Activated CD8-positive, alpha-beta memory T cell treated with anti-CD3 and anti-CD28 coated beads, Interleukin-2, amount 50 U/mL, for 48 hours (primary cell): ENCODE results near the gene NSMCE1.
A peak's percentile ranks its signal among the peaks of the same experiment; 100 is the strongest.
"Not testable (repeated sequence)": the region's sequence is repeated elsewhere in the genome, so short reads cannot be mapped to it uniquely, and the experiment has no call there.

Experiments
- DNase-seq: peaks from one replicate; pipeline ENCODE4 v3.0.0-alpha.2; 2020

NSMCE1 gene

GRCh38 chr16:27211026-27211425 lies 57.5 kb downstream of the NSMCE1 start:
- no peak for DNase-seq

- DNase-seq = no peak
Observed at GRCh38 chr16:27210174-27210573, 58.4 kb downstream of the NSMCE1 start.

DNA sequence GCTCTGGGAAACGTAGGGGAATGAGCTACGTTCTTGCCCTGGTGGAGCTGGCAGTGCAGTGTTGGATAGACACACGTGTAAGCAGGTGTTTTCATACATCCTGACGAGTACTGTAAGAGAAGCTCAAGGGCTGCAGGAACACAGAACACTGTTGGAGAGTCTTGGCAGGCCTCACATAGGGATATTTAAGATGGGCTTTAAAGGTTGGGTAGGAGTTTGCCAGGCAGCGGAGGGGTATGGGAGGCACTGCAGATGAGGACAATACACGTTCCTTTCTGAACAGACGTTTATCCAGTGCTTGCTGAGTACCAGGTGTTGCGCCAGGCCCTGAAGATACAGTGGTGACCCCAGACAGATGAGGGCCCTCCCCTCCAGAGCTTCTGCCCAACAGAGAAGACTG lies 59.0 kb downstream of the NSMCE1 start:
- DNase-seq = no peak

DNA sequence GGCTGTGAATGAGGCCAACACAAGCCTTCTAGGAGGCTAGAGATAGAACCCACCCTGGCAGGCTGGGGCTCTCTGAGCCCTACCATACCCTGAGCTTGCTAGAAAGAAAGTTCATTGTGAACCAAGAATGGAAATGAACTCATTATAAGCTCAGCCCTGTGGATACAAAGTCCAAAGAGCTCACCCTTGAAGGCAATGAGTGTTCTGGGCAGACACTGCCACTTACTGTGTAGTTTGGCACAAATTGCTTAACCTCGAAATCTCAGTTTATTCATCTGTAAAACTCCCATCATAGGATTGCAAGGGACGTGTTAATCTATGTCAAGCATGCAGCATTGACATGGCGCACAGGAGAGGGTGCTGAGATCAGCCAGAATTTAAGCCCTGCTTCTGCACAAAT lies 59.8 kb downstream of the NSMCE1 start:
- DNase-seq = no peak

DNA sequence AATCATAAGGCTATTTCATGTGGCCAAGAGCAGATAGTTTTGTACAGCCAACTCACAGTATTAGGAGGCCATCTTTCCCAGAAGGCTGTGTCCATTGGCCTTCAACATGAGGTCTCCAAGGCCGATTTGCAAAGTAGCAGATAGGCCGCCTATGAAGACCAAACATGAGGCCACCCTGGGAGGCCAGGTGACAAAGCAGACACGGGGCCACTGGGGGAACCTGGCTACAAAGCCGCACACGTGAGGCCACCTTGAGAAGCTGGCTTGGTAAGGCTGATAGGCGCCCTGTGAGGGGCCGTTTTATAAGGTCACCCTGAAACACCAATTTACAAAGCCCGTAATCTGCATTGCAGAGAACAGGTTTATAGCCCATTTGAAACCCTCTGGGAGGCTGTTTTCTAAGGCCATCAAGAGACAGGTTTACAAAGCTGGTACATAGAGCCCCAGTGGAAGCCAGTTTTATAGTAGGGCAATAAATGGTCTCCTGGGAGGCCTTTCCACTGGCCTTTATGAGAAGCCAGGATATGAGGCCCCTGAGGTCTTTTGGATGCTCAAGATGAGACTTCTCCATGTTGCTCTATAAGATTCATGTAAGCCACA lies 60.4 kb downstream of the NSMCE1 start:
- DNase-seq = no peak

DNA sequence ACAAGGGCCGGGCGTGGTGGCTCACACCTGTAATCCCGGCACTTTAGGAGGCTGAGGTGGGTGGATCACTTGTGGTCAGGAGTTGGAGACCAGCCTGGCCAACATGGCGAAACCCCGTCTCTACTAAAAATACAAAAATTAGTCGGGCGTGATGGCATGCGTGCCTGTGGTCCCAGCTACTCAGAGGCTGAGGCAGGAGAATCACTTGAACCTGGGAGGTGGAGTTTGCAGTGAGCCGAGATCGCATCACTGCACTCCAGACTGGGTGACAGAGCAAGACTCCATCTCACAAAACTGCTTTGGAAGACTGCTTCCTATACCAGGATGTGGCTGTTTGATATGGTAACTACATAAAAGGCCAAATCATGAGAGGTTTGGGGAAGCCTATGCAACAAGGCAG lies 61.5 kb downstream of the NSMCE1 start:
- DNase-seq = not testable (repeated sequence)

- no peak for DNase-seq
Observed at GRCh38 chr16:27205423-27206065, 63.0 kb downstream of the NSMCE1 start.

DNA sequence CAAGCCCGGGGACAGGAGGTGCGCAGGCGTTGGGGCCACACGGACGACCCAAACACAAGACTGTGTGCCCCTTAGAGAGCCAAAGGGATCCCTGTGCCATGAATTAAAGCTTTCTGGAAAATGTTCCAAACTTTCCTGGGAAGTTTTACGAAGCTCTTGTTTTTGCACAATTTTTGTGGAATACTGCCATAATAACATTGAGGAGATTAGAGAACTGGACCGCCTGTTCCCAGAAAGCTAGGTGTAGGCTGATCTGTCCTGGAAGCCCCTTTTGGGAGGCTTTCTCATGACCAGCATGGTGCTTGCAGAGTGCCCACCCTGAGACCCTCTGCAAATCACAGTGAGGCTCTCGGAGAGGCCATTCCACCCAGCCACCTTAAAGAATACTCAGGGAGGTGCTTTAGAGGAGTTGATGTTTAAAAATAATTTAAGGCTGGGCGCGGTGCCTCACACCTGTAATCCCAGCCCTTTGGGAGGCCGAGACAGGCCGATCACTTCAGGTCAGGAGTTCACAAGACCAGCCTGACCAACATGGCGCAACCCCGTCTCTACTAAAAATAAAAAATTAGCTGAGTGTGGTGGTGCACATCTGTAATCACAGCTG lies 64.2 kb downstream of the NSMCE1 start:
- no peak for DNase-seq

- DNase-seq = peak; percentile 99
Observed at GRCh38 chr16:27203507-27204311, 64.9 kb downstream of the NSMCE1 start, which contains the start of gene KDM8. TSS of gene KDM8 (plus strand) at chr16:27203526. CDS start at chr16:27210124, 6,598 bp downstream.

DNA sequence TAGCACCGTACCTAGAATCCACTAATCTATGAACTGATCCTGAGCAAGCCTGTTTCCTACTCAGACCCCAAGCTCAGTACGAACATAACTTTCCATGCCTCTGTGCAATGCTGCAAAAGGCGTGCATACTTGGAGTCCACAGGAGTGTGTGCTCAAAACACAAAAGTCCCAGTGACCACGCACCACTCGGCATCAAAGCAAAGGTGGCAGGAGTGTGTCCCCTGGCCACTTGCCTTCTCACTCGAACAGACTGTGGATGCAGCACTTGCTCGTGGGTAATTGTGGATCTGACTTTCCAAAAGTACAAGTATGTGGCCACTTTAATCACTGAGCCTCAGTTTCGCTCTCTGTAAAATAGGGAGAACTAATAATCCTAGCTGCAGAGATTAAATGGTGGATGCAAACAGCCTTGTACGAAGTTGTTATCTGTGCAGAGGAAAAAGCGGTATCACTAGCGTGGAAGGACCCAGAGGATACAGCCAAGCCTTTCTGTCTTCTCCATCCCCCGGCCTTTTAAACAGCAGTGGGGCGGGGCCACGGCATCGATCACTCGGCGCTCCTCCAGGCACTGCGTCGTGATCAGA lies 65.6 kb downstream of the NSMCE1 start:
- DNase-seq = no peak

DNA sequence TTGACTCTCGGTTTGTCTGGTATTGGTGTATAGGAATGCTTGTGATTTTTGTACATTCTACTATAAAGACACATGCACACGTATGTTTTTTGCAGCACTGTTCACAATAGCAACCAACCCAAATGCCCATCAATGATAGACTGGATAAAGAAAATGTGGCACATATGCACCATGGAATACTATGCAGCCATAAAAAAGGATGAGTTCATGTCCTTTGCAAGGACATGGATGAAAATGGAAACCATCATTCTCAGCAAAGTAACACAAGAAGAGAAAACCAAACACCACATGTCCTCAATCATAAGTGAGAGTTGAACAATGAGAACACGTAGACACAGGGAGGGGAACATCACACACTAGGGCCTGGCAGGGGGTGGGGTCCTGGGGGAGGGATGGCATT lies 67.7 kb downstream of the NSMCE1 start:
- DNase-seq = not testable (repeated sequence)

DNA sequence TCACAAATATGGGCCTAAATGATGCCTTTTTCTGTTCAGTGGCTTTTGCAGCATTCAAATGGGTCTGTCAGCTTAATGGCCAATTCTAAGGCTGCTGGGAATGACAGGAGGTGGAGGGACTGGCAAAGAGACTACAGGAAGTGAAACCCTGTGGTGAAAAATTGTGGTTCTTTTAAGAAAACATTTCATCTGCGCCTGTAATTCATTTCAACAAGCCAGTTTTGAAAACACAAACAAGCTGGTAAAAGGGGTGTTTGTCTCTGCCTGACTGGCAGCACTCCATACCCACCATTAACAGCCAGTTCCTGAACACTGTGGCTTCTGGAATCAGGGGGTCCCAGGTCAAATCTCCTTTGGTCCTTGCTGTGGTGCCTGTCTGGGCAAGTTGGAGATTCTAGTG lies 68.8 kb downstream of the NSMCE1 start:
- no peak for DNase-seq

GRCh38 chr16:27199235-27199586 lies 69.4 kb downstream of the NSMCE1 start:
- DNase-seq = no peak

GRCh38 chr16:27198451-27199234 lies 69.9 kb downstream of the NSMCE1 start:
- no peak for DNase-seq

- no peak for DNase-seq
Observed at GRCh38 chr16:27197004-27197403, 71.6 kb downstream of the NSMCE1 start.

DNA sequence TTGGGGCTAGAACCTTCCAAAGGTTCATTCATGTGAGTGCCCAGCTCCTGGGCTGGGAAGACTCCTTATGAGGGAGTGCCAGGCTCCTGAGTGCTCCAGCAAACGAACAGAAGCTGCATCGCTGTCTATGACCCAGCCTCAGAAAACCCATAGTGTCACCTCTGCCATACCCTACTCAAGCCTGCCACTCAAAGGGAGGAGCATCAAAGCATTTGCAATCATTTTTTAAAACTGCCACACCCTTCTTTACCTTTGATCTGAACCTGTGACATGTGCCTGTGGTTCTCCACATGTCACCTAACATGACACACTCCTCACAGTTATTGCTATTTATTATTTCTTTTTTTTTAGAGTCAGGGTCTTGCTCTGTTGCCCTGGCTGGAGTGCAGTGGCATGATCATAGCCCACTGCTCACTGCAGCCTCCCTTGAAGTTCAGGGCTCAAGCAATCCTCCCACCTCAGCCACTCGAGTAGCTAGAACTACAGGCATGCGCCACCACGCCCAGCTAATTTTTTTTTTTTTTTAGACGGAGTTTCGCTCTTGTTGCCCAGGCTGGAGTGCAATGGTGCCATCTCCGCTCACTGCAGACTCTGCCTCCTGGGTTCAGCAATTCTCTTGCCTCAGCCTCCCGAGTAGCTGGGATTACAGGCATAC lies 72.5 kb downstream of the NSMCE1 start:
- DNase-seq = no peak

- DNase-seq = no peak
Observed at GRCh38 chr16:27195076-27195741, 73.4 kb downstream of the NSMCE1 start.

GRCh38 chr16:27193300-27193990 lies 75.1 kb downstream of the NSMCE1 start:
- DNase-seq = no peak

DNA sequence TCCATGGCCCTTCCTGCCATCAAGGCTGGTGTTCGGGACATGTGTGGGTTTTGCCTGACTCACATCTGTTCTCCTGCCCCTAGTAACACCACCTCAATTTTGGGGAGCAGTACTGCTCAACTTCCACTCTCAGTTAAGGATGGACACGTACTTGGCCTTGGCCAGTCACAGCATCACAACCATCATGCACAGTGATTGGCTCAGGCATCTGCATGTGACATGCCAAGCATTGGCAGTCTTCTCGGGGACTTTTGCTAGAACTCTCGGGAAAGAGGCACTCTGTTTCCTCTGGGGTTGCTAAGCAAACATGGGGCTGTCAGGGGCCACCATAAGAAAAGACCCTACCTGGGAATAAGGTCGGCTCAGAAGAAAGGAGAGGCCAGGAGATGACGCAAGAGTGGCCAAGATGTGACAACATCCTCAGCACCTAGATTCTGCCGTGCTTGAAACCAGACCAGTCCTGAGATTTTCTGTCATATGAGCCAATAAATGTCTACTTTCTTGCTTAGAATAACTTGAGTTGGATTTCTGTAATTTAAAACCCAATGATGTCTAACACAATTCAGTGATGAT lies 77.1 kb downstream of the NSMCE1 start:
- no peak for DNase-seq

GRCh38 chr16:27190316-27190871 lies 78.2 kb downstream of the NSMCE1 start:
- DNase-seq = no peak
